ENCODE measurements around the gene GSN.
"Not testable (repeated sequence)": the region's sequence is repeated elsewhere in the genome, so short reads cannot be mapped to it uniquely, and the experiment has no call there.

GSN gene

GRCh38 chr9:121284733-121285451, 16.9 kb downstream of the GSN start:
- FAIRE-seq (no peak), DNase-seq (ENCODE audit: extremely low spot score, insufficient read length, low read depth) (no peak)

DNA sequence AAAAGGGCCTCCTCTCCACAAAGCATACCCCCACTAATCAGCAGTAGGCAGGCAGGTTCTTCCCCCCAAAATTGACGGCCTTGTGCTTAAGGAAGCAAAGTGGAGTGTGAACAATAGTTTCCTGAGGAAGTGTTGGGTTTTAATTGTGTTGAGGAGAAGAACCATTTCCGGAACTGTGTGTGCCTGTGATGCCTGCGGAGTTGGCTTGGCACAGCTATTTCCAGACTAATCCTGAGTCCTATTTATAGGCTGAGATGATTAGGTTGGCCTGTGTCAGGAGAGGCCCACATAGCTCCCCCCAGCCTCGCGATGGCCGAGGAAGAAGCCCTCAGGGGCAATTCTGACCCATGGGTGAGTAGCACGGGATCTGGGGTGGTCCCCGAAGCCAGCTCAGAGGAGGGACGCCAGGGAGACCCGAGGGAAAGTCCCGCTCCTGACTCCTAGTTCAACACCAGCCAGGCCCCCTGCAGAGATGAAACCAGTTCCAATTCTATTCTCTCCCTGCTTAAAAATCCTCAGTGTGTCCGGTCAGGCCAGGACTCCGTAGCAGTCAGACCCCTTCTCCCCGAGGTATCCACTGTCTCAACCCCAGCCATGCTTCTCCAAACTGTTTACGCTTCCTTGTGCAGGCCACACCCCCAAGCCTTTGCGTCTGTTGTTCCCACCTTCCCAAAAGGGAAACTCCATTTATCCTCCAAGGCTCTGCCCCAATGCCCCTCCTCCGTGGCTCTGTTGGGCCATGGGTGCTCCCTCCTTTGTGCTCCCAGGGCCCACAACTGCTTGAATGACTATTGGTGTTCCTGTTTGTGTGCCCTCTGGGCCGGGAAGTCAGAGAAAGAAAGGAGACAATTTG, 18.1 kb downstream of the GSN start:
- DNase-seq (ENCODE audit: extremely low spot score, insufficient read length, low read depth) (no peak), FAIRE-seq (no peak)

DNA sequence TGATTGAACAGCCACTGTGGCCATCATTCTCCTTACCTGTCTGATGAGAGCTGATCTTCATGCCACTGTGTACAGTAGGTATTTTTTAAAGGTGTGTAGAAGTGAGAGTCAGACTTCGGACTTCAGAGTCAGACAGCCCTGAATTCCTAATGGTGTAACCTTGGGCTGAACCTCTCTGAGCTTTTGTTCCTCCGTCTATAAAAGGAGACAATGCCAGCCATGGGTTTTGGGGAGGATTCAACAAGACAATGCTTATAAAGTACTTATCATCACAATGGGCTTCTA, 18.7 kb downstream of the GSN start:
- no peak for FAIRE-seq
- no peak for DNase-seq (ENCODE audit: extremely low spot score, insufficient read length, low read depth)

DNA sequence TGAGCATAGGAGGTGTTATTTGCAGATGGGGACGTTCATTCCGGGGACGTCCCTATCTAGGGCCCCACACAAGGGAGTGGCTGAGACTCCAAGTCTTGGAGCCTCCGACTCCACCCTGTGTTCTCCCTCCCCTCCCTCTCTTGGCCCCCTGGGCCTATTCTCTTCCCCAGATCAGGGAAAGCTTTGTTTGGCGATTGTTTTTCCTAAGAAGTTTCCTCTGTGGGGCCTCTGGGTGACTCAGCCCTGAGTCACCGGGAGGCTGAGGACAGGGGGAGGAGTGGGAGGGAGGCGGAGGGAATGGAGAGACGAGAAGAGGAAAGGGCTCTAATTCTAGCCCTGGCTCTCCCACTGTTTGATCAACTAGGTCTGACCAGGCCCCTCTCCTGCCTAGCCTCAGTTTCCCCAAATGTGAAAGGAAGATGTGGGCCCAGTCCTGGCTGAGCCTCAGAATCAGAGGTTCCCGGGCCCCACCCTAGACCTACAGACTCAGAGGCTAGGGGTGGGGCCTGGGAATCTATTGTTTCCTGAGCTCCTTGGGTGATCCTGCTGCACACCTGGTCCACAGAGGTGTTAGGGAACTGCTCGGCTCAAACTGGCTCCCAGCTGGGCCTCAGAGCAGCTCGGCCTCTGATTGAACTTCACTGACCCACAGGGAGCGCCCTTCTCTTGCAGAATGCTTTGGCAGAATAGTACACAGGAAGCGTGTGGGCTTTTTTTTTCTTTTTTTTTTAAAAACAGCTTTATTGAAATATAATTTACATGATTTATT, 19.2 kb downstream of the GSN start:
- no peak for FAIRE-seq

DNA sequence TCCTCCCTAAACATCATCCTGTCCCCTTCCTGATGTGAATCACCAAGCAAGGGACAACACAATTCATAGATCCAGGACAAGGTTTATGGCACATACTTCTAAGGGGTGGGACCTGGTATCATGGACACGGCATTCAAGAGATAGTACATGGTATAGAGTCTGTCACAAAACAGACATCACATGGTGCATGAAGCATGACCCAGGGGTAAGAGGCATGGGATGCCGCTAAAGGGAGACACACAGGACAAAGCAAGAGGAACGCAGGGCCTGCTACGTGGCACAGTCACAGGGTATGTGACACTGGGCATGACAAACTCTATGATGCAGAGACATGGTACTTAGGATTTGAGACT, 20.7 kb downstream of the GSN start:
- no peak for DNase-seq (ENCODE audit: extremely low spot score, insufficient read length, low read depth)
- no peak for FAIRE-seq

More for the DNA sequence above, 19.2 kb downstream of the GSN start:
- no peak for DNase-seq (ENCODE audit: extremely low spot score, insufficient read length, low read depth)

- DNase-seq (ENCODE audit: extremely low spot score, insufficient read length, low read depth) (no peak), FAIRE-seq (no peak)
These were observed 21.2 kb downstream of the GSN start for GRCh38 chr9:121289026-121289771.

- FAIRE-seq (no peak), DNase-seq (ENCODE audit: extremely low spot score, insufficient read length, low read depth) (no peak)
These were observed 21.9 kb downstream of the GSN start for GRCh38 chr9:121289772-121290370.

DNA sequence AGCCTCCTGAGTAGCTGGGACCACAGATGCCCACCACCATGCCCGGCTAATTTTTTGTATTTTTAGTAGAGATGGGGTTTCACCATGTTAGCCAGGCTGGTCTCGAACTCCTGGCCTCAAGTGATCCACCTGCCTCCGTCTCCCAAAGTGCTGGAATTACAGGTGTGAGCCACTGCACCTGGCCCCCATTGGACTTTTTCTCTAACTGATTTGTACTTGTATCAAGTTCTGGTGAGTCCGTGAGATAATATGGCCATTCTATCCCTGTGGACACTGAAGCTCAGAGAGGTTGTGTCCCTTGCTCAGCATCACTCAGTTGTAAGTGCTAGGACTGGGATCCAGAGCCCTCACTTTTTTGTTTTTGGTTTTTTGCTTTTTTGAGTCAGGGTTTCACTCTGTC, 23.6 kb downstream of the GSN start:
- DNase-seq (ENCODE audit: extremely low spot score, insufficient read length, low read depth); FAIRE-seq: not testable (repeated sequence)

DNA sequence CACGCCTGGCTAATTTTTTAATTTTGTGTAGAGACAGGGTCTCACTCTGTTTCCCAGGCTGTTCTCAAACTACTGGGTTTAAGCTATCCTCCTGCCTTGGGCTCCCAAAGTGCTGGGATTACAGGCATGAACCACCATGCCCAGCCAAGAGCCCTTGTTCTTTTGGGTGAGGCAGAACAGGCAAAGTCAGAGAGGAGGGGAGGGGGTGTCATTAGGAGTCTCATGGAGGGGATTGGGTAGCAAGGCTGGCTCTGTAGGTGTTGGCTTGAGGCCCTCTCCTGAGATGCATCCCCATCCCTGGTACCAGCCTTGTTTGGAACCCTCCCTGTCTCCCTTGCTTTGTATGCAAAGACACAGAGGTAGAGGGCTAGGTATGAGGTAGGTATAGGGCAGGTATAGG, 24.1 kb downstream of the GSN start:
- DNase-seq (ENCODE audit: extremely low spot score, insufficient read length, low read depth): no peak
- FAIRE-seq: no peak

DNA sequence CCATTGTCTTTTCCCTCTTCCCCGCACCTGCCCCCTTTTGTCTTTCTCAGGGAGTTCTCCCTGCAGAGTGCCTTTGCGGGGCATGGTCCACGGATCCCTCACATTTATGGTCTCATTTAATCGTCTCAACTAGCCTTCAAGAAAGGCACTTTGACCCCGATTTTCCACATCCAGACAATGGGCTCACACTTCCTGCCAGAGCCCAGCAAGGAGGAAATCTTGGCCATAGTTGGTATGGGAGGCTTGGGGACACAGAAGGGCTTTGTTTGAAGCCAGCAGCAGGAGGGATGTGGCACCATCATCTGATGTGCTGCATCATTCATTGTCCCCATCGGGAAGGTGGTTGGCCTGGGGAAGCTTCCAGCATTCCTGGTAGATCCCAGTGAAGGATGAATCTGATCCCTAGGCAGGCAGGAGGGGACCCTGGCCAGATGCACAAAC, 24.9 kb downstream of the GSN start:
- FAIRE-seq (no peak), DNase-seq (ENCODE audit: extremely low spot score, insufficient read length, low read depth) (no peak)

DNA sequence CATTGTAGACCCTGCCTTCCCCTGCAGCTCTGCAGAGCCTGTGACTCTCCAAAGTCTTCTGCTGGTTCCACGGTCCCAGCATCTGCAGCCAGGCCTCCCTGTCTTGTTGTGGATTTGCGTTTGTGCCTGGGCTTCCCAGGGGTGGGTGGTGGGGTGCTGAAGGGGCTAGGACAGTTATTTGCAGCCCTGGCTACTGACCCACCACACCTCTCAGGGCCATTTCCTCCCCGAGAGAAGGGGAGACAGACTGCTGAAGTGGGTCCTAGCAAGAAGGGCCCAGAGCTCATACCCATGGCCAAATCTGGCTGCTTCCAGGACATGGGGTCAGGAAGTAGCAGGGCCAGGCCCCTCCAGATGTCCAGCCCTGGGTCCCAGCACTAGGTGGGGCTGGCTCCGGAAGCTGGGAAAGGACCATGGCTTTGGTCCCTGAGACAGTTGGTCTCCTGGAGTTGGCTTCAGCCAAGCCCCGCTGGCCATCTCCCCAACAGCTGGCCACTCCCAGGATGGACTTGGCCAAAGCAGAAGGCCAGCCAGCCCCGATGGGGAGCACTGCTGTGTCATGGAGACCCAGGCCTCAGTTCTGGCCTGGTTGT, 26.3 kb downstream of the GSN start:
- DNase-seq (ENCODE audit: extremely low spot score, insufficient read length, low read depth): no peak
- no peak for FAIRE-seq

DNA sequence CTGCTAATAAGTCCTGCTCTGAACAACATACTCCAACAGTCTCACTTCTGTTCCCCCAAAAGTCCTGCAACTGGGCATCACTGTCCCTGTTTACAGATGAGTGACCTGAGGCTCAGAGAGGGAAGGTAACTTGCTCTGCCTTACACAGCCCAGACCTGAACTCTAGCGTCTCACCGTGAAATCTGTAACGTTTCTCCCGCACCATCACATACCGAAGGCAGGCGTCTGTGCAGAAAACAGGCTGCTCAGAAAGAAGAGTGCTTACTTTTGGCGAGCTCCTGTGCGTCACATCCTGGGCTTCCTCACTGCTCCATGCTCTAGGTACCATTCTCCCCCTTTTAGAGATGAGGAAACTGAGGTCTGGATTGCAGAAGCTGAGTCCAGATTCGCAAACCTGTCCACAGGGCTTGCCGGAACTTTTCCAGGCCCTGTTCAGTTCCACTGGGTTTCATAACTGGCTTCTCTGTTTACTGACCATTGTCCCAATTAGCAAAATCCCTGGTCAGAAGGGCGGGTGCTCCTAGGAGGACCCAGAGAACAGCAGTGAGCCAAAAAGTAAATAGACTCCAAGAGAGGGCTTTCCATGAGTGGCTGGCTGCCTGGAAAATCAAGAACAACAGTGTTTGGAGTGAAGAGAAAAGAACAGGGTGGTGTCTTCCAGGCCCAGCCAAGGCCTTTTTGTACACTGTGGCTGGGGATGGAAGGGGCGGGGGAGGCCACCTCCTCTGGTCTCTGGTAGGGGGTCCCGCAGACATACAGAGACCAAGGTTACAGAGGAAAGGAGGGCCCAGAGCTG, 27.1 kb downstream of the GSN start:
- DNase-seq (ENCODE audit: extremely low spot score, insufficient read length, low read depth) (no peak), FAIRE-seq (no peak)

DNA sequence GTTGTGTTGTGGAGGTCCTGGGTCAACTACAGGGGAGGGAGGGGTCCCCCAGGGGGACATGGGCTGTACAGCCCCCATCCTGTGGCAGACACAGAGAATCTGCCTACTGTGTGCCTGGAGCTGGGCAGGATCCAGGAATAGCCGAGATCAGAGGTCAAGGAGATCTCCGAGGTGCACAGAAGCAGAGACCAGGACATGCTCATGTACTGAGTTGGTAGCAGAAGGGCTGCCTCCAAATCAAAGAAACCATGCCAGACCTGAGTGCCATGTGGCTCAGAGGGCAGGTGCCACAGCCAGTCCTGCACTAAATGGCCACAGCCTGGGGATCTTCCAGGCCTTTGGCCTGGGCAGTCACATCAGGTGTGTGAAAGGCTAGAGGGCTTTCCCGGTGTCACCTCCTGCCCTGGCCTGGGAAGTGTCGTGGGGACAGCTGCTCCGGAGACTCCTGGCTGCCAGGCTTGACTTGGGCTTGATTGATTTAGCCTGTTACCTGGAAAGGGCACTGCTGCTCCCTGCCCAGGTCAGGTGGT, 27.8 kb downstream of the GSN start:
- no peak for FAIRE-seq
- DNase-seq (ENCODE audit: extremely low spot score, insufficient read length, low read depth): no peak

DNA sequence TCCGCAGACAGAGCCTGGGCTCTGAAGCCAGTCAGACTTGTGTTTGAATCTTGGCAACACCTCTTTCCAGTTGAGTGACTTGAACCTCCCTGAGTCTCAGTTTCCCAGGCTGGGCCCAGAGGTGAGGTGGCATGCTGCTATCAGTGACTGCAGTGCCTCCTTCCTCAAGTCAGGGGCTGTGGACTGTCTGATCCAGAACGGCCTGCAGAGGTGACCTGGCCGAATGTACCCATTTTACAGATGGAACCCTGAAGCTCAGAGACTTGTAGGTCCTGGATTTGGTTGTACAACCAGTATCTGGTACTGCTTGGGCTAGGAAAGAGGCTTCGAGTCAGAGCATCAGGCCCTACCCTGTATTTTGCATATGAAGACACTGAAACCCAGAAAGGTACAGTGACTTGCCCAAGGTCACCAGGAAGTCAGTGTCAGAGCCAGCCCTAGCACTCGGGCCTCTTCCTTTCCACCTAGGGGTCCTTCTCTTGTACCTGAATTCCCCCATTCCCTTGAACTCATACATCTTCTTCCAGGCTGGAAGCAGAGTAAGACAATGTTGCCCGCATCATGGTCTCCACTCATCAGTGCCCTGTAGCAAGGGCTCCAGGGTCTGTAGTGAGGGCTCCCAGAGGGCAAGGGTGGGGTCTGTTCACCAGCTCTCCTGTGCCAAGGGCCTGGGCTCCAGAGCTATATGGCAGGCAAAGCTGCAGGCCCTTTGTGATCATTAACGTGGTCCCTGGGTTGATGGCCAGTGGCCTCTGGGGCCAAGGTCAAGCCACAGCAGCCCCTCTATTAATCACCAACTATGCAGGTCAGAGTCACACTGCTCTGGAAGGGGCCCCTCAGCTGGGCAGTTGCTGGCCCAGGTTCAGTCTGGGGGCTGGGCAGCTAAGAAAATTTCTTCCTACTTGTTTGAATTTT, 28.5 kb downstream of the GSN start:
- DNase-seq (ENCODE audit: extremely low spot score, insufficient read length, low read depth) (no peak), FAIRE-seq (no peak)

- no peak for DNase-seq (ENCODE audit: extremely low spot score, insufficient read length, low read depth)
- no peak for FAIRE-seq
These were observed 29.4 kb downstream of the GSN start for GRCh38 chr9:121297389-121297788.

GRCh38 chr9:121298016-121298538, 30.1 kb downstream of the GSN start:
- no peak for DNase-seq (ENCODE audit: extremely low spot score, insufficient read length, low read depth)
- no peak for FAIRE-seq

Measured in GM18507 (cell line).